ENCODE data around the gene ELMO2. TPM values are rescaled to one million over a fixed set of nuclear protein-coding genes. Genes with fewer than 3 reads are reported as not detected.

The ELMO2 gene
- total RNA-seq, 1 donor from 2014 or later = 45.6 TPM

- Mint-ChIP-seq H3K27ac (no peak overlapping the region), H3K9me3 (no peaks in the 10 kb centered on the region), H3K4me1 (peaks cover 34% of the 10 kb centered on the region), H3K4me3 (no peak overlapping the region), H3K27me3 (no peaks in the 10 kb centered on the region), H3K36me3 (ENCODE audit: low read depth) (peaks cover 53% of the 10 kb centered on the region)
- ATAC-seq (ENCODE audit: low read depth) (no peak), DNase-seq (no peak)
- ChIA-PET POLR2A (interaction anchor here (1.6 to 3.5 kb wide), 4 partner anchors 11 to 229 kb away, joined by 10 to 23 read pairs (median 20); no protein-coding TSS in a partner anchor), CTCF (interaction anchor here (0.7 to 2.7 kb wide), 13 partner anchors 10 to 378 kb away, joined by 3 to 16 read pairs (median 4); no protein-coding TSS in a partner anchor)
- TF ChIP-seq, protein P1, sequence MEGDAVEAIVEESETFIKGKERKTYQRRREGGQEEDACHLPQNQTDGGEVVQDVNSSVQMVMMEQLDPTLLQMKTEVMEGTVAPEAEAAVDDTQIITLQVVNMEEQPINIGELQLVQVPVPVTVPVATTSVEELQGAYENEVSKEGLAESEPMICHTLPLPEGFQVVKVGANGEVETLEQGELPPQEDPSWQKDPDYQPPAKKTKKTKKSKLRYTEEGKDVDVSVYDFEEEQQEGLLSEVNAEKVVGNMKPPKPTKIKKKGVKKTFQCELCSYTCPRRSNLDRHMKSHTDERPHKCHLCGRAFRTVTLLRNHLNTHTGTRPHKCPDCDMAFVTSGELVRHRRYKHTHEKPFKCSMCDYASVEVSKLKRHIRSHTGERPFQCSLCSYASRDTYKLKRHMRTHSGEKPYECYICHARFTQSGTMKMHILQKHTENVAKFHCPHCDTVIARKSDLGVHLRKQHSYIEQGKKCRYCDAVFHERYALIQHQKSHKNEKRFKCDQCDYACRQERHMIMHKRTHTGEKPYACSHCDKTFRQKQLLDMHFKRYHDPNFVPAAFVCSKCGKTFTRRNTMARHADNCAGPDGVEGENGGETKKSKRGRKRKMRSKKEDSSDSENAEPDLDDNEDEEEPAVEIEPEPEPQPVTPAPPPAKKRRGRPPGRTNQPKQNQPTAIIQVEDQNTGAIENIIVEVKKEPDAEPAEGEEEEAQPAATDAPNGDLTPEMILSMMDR (IDR thresholded peaks at IDR 0.05) = no peak
- intact Hi-C loops (cut with micrococcal nuclease) = loop anchor here (2.0 kb wide), 1 partner anchor 325 kb away; no protein-coding TSS in a partner anchor
These were observed 58.3 kb downstream of the ELMO2 start for GRCh38 chr20:46347841-46348803.

- intact Hi-C loops (cut with micrococcal nuclease) = no loop called here
- CTCF ChIA-PET = interaction anchor here (0.5 kb wide), 1 partner anchor 333 kb away, joined by 3 read pairs; no protein-coding TSS in a partner anchor
- POLR2A ChIA-PET = interaction anchor here (1.0 to 1.1 kb wide), 2 partner anchors 9 to 18 kb away, joined by 5 to 7 read pairs; no protein-coding TSS in a partner anchor
- H3K4me1 Mint-ChIP-seq = peaks cover 39% of the 10 kb centered on the region
- peaks cover 6% of the 10 kb centered on the region for H3K27me3 Mint-ChIP-seq
- no peak for ATAC-seq (ENCODE audit: low read depth)
- H3K27ac Mint-ChIP-seq = no peak overlapping the region
- DNase-seq = no peak
- H3K36me3 Mint-ChIP-seq (ENCODE audit: low read depth) = peaks cover 46% of the 10 kb centered on the region
- H3K9me3 Mint-ChIP-seq = no peaks in the 10 kb centered on the region
- H3K4me3 Mint-ChIP-seq = no peak overlapping the region
- TF ChIP-seq, protein P1 (IDR thresholded peaks at IDR 0.05) = no peak
These were observed 59.6 kb downstream of the ELMO2 start for GRCh38 chr20:46346770-46347169.

GRCh38 chr20:46344488-46345162, 61.8 kb downstream of the ELMO2 start:
- H3K27me3 Mint-ChIP-seq = peaks cover 17% of the 10 kb centered on the region
- TF ChIP-seq, protein P1 (IDR thresholded peaks at IDR 0.05) = no peak
- ChIA-PET POLR2A (no interaction called here), CTCF (no interaction called here)
- DNase-seq (no peak), ATAC-seq (ENCODE audit: low read depth) (no peak)
- H3K27ac Mint-ChIP-seq = no peak overlapping the region
- intact Hi-C loops (cut with micrococcal nuclease) = no loop called here
- H3K4me1 Mint-ChIP-seq = peaks cover 20% of the 10 kb centered on the region
- H3K9me3 Mint-ChIP-seq = no peaks in the 10 kb centered on the region
- H3K36me3 Mint-ChIP-seq (ENCODE audit: low read depth) = peaks cover 27% of the 10 kb centered on the region
- H3K4me3 Mint-ChIP-seq = no peak overlapping the region

- Mint-ChIP-seq H3K4me1 (peaks cover 13% of the 10 kb centered on the region), H3K36me3 (ENCODE audit: low read depth) (peaks cover 23% of the 10 kb centered on the region), H3K27me3 (peaks cover 23% of the 10 kb centered on the region), H3K9me3 (no peaks in the 10 kb centered on the region), H3K4me3 (no peak overlapping the region), H3K27ac (no peak overlapping the region)
- ChIA-PET POLR2A (no interaction called here), CTCF (no interaction called here)
- no peak for ATAC-seq (ENCODE audit: low read depth)
- intact Hi-C loops (cut with micrococcal nuclease) = no loop called here
- DNase-seq = no peak
- TF ChIP-seq, protein P1 (IDR thresholded peaks at IDR 0.05) = no peak
These were observed 62.4 kb downstream of the ELMO2 start for GRCh38 chr20:46343975-46344357.

Data from activated B cell treated with CpG ODN at 0.5 μM for 24 hours (primary cell).